NT2/D1 (cell line): ENCODE data around the gene TFAP2A.

Experiments used
- SUZ12 ChIP-seq: IDR thresholded peaks from 2 replicates; pipeline ENCODE4 v1.6.1; 2011; ENCODE audit not compliant: insufficient read length, insufficient read depth; ENCODE audit errors: extremely low read depth
- YY1 ChIP-seq: IDR thresholded peaks from 2 replicates; pipeline ENCODE4 v1.6.1; 2011; ENCODE audit not compliant: insufficient read length, insufficient read depth

DNA sequence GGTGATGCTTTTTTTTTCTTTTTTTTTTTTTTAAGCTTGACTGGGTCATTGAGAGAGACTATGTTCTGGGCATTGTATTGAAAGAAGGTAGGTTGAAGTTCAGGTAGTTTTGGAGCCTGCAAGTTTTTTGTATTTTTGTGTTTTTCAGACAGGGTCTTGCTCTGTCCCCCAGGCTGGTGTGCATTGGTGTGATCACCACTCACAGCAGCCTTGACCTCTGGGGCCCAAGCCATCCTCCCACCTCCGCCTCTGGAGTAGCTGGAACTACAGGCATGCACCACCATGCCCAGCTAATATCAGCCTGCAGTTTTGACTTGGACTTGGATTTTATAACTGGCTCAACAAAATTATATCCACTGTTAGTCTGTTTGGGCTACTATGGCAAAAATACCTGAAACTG lies 31.7 kb upstream of the TFAP2A start:
- TF ChIP-seq SUZ12 (no peak), YY1 (no peak)
